ENCODE measurements around the gene EPB41L4A.

EPB41L4A gene

GRCh38 chr5:112417931-112418658 is 982 bp downstream of the EPB41L4A start:
- TF ChIP-seq CTCF (IDR thresholded peaks at IDR 0.05), result no peak
- H3K27me3 ChIP-seq, result no peaks in the 10 kb centered on the region
- peak overlapping the region; percentile 67 to 77 for H3K27ac ChIP-seq
- no peaks in the 10 kb centered on the region for H3K36me3 ChIP-seq
- peak; percentile 26 to 70 for DNase-seq
- H3K9me3 ChIP-seq, result no peaks in the 10 kb centered on the region
- peaks cover 0 to 11% (median 0%) of the 10 kb centered on the region in 4 donors for H3K4me1 ChIP-seq
- intact Hi-C loops (cut with DNase I; ENCODE audit: low total_unique reads), result no loop called here
- H3K4me3 ChIP-seq, result peak overlapping the region; percentile 93 to 96

- TF ChIP-seq CTCF (IDR thresholded peaks at IDR 0.05), result no peak
- Histone ChIP-seq H3K4me1 (peaks cover 0 to 9% (median 0%) of the 10 kb centered on the region in 4 donors), H3K4me3 (no peak overlapping the region), H3K27me3 (no peaks in the 10 kb centered on the region), H3K9me3 (no peaks in the 10 kb centered on the region), H3K27ac (no peak overlapping the region), H3K36me3 (no peaks in the 10 kb centered on the region)
- no peak for DNase-seq
- intact Hi-C loops (cut with DNase I; ENCODE audit: low total_unique reads), result no loop called here
Observed at GRCh38 chr5:112415552-112415951, 3.5 kb downstream of the EPB41L4A start.

- intact Hi-C loops (cut with DNase I; ENCODE audit: low total_unique reads), result no loop called here
- DNase-seq, result no peak
Observed at GRCh38 chr5:112413611-112414010, 5.5 kb downstream of the EPB41L4A start.

GRCh38 chr5:112412346-112412745 is 6.7 kb downstream of the EPB41L4A start:
- no peak for TF ChIP-seq CTCF (IDR thresholded peaks at IDR 0.05)
- no peak for DNase-seq
- no peaks in the 10 kb centered on the region for H3K27me3 ChIP-seq
- H3K4me3 ChIP-seq, result no peak overlapping the region
- H3K4me1 ChIP-seq, result peaks cover 0 to 3% (median 0%) of the 10 kb centered on the region in 4 donors
- H3K36me3 ChIP-seq, result no peaks in the 10 kb centered on the region
- no peaks in the 10 kb centered on the region for H3K9me3 ChIP-seq
- intact Hi-C loops (cut with DNase I; ENCODE audit: low total_unique reads), result no loop called here
- H3K27ac ChIP-seq, result no peak overlapping the region

More at GRCh38 chr5:112413611-112414010, 5.5 kb downstream of the EPB41L4A start:
- no peak for TF ChIP-seq CTCF (IDR thresholded peaks at IDR 0.05)
- Histone ChIP-seq H3K27ac (no peak overlapping the region), H3K9me3 (no peaks in the 10 kb centered on the region), H3K4me1 (peaks cover 0 to 7% (median 0%) of the 10 kb centered on the region in 4 donors), H3K27me3 (no peaks in the 10 kb centered on the region), H3K36me3 (no peaks in the 10 kb centered on the region), H3K4me3 (no peak overlapping the region)

GRCh38 chr5:112411903-112412302 is 7.2 kb downstream of the EPB41L4A start:
- no peak for TF ChIP-seq CTCF (IDR thresholded peaks at IDR 0.05)
- no peaks in the 10 kb centered on the region for H3K27me3 ChIP-seq
- intact Hi-C loops (cut with DNase I; ENCODE audit: low total_unique reads), result no loop called here
- no peaks in the 10 kb centered on the region for H3K9me3 ChIP-seq
- DNase-seq, result no peak
- H3K4me1 ChIP-seq, result no peaks in the 10 kb centered on the region
- H3K4me3 ChIP-seq, result no peak overlapping the region
- no peak overlapping the region for H3K27ac ChIP-seq
- no peaks in the 10 kb centered on the region for H3K36me3 ChIP-seq
